ENCODE measurements around the gene ACTL10.

DNA sequence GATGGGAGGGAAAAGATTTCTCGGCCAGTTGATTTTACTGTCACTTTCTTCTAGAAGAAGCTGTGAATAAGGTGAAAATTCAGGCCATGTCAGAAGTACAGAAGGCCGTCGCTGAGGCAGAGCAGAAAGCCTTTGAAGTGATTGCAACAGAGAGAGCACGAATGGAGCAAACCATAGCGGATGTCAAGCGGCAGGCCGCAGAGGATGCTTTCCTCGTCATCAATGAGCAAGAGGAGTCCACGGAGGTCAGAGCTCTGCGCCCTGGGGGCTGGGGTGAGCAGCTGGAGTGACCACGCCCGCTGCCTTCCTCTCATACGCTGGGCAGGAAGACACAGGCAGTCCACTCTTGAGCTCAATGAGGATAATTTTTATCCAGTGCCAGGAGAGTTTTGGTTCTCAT, 26.5 kb upstream of the ACTL10 start:
- TF ChIP-seq TAF1 (IDR thresholded peaks at IDR 0.05; ENCODE audit: low read depth), result no peak
- no peak for TF ChIP-seq RAD21 (IDR thresholded peaks at IDR 0.05; ENCODE audit: low read depth)
- no peak for TF ChIP-seq EP300 (IDR thresholded peaks at IDR 0.05; ENCODE audit: borderline replicate concordance)
- TF ChIP-seq YY1 (IDR thresholded peaks at IDR 0.05; ENCODE audit: low read depth), result no peak
- TF ChIP-seq TEAD4 (IDR thresholded peaks at IDR 0.05), result no peak
- TF ChIP-seq MAX (IDR thresholded peaks at IDR 0.05), result no peak
- no peak for TF ChIP-seq FOXM1 (IDR thresholded peaks at IDR 0.05; ENCODE audit: borderline replicate concordance, low read depth)
- TF ChIP-seq CEBPB (IDR thresholded peaks at IDR 0.05), result no peak
- TF ChIP-seq REST (IDR thresholded peaks at IDR 0.05; ENCODE audit: low read depth), result no peak
- no peak for TF ChIP-seq CREB1 (IDR thresholded peaks at IDR 0.05; ENCODE audit: low read depth)
- no peak for TF ChIP-seq EGR1 (IDR thresholded peaks at IDR 0.05)
- no peak for TF ChIP-seq TCF12 (IDR thresholded peaks at IDR 0.05; ENCODE audit: low read depth)
- no peak for TF ChIP-seq NFIC (IDR thresholded peaks at IDR 0.05)
- TF ChIP-seq USF1 (IDR thresholded peaks at IDR 0.05), result no peak

Measured in Ishikawa (cell line).